ENCODE measurements around the gene CDS1. TPM values are rescaled to one million over a fixed set of nuclear protein-coding genes. Genes with fewer than 3 reads are reported as not detected.

Gene CDS1
- polyA plus RNA-seq, 1 experiment: not detected

GRCh38 chr4:84582302-84582987 lies 482 bp upstream of the CDS1 start:
- CTCF ChIA-PET: no interaction called here
- TF ChIP-seq, protein P1, sequence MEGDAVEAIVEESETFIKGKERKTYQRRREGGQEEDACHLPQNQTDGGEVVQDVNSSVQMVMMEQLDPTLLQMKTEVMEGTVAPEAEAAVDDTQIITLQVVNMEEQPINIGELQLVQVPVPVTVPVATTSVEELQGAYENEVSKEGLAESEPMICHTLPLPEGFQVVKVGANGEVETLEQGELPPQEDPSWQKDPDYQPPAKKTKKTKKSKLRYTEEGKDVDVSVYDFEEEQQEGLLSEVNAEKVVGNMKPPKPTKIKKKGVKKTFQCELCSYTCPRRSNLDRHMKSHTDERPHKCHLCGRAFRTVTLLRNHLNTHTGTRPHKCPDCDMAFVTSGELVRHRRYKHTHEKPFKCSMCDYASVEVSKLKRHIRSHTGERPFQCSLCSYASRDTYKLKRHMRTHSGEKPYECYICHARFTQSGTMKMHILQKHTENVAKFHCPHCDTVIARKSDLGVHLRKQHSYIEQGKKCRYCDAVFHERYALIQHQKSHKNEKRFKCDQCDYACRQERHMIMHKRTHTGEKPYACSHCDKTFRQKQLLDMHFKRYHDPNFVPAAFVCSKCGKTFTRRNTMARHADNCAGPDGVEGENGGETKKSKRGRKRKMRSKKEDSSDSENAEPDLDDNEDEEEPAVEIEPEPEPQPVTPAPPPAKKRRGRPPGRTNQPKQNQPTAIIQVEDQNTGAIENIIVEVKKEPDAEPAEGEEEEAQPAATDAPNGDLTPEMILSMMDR (IDR thresholded peaks at IDR 0.05; ENCODE audit: low read depth, low read length): no peak
- POLR2A ChIA-PET: no interaction called here
- H3K27me3 ChIP-seq (ENCODE audit: control insufficient read depth, insufficient read depth, low read length): peaks cover 38% of the 10 kb centered on the region
- no peak overlapping the region for H3K27ac ChIP-seq (ENCODE audit: low read depth, low read length)
- peak overlapping the region; percentile 58 for H3K4me3 ChIP-seq (ENCODE audit: low read depth, low read length)
- no peak for DNase-seq (ENCODE audit: low read depth, low spot score)
- peaks cover 5% of the 10 kb centered on the region; the same call in 1 of the 2 replicates for H3K9me3 ChIP-seq (ENCODE audit: control insufficient read depth, insufficient read depth, low read length)

GRCh38 chr4:84583876-84584380 lies 1.0 kb downstream of the CDS1 start:
- no peak overlapping the region for H3K27ac ChIP-seq (ENCODE audit: low read depth, low read length)
- TF ChIP-seq, protein P1 (IDR thresholded peaks at IDR 0.05; ENCODE audit: low read depth, low read length): no peak
- no peak for DNase-seq (ENCODE audit: low read depth, low spot score)
- POLR2A ChIA-PET: no interaction called here
- peaks cover 42% of the 10 kb centered on the region for H3K27me3 ChIP-seq (ENCODE audit: control insufficient read depth, insufficient read depth, low read length)
- CTCF ChIA-PET: interaction anchor here (0.9 kb wide), 1 partner anchor 166 kb away, joined by 3 read pairs; no protein-coding TSS in a partner anchor
- peaks cover 5% of the 10 kb centered on the region; the same call in 1 of the 2 replicates for H3K9me3 ChIP-seq (ENCODE audit: control insufficient read depth, insufficient read depth, low read length)
- peak overlapping the region; percentile 58 for H3K4me3 ChIP-seq (ENCODE audit: low read depth, low read length)

- ChIA-PET POLR2A (no interaction called here), CTCF (no interaction called here)
- no peak for DNase-seq (ENCODE audit: low read depth, low spot score)
- H3K27me3 ChIP-seq (ENCODE audit: control insufficient read depth, insufficient read depth, low read length): peaks cover 42% of the 10 kb centered on the region
- H3K27ac ChIP-seq (ENCODE audit: low read depth, low read length): no peak overlapping the region
- no peak overlapping the region for H3K4me3 ChIP-seq (ENCODE audit: low read depth, low read length)
- TF ChIP-seq, protein P1 (IDR thresholded peaks at IDR 0.05; ENCODE audit: low read depth, low read length): no peak
- H3K9me3 ChIP-seq (ENCODE audit: control insufficient read depth, insufficient read depth, low read length): peaks cover 5% of the 10 kb centered on the region; the same call in 1 of the 2 replicates
Observed at GRCh38 chr4:84585251-84585650, 2.3 kb downstream of the CDS1 start.

DNA sequence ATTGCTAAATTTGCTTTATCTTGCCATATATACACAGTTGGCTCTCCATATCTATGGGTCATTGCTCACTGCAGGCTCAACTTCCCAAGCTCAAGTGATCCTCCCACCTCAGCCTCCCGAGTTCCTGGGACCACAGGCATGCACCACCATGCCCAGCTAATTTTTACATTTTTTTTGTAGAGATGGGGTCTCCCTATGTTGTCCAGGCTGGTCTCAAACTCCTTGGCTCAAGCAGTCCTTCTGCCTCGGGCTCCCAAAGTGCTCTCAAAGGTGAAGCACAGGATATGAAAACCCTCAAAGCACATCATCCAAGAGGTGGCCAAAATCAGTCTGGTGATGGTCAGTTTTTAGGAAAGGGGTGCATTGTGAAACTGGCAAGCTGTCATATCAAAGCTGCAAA lies 11.8 kb downstream of the CDS1 start:
- DNase-seq (ENCODE audit: low read depth, low spot score): no peak
- Histone ChIP-seq H3K27me3 (ENCODE audit: control insufficient read depth, insufficient read depth, low read length) (peaks cover 3% of the 10 kb centered on the region), H3K4me3 (ENCODE audit: low read depth, low read length) (no peak overlapping the region), H3K27ac (ENCODE audit: low read depth, low read length) (no peak overlapping the region), H3K9me3 (ENCODE audit: control insufficient read depth, insufficient read depth, low read length) (no peaks in the 10 kb centered on the region)
- ChIA-PET POLR2A (no interaction called here), CTCF (no interaction called here)
- TF ChIP-seq, protein P1 (IDR thresholded peaks at IDR 0.05; ENCODE audit: low read depth, low read length): no peak

GRCh38 chr4:84596826-84597225 lies 13.9 kb downstream of the CDS1 start:
- ChIA-PET POLR2A (no interaction called here), CTCF (no interaction called here)
- no peak for DNase-seq (ENCODE audit: low read depth, low spot score)
- H3K9me3 ChIP-seq (ENCODE audit: control insufficient read depth, insufficient read depth, low read length): no peaks in the 10 kb centered on the region
- no peak overlapping the region for H3K4me3 ChIP-seq (ENCODE audit: low read depth, low read length)
- H3K27me3 ChIP-seq (ENCODE audit: control insufficient read depth, insufficient read depth, low read length): peaks cover 3% of the 10 kb centered on the region
- H3K27ac ChIP-seq (ENCODE audit: low read depth, low read length): no peak overlapping the region
- TF ChIP-seq, protein P1 (IDR thresholded peaks at IDR 0.05; ENCODE audit: low read depth, low read length): no peak
